NCI-H146 (cell line): ENCODE data around the gene SIGLEC1.

Experiments used
- DNase-seq: peaks from one replicate; lab custom pipeline; 2025; lab: John Stamatoyannopoulos, UW

The SIGLEC1 gene

DNA sequence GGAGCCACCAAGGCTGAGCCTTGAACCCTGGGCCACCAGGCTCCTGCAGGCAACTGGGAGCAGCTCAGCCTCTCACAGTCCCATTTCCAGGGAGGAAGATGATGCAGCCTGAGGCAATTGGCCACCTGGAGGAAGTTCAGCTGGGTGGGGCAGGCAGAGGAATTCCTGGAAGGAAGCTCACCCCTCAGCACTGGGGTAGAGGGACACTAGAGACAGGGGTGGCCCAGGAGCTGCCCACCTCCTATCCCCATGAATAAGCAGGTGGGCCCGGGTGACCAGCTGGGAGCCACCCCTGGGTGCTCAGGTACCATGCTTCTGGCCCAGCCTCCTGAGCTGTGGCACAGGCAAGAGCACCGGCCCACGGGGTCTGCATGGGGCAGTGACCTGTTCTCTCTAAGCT is 16.5 kb upstream of the SIGLEC1 start:
- no peak for DNase-seq

GRCh38 chr20:3728354-3728753 is 16.0 kb upstream of the SIGLEC1 start:
- no peak for DNase-seq

DNA sequence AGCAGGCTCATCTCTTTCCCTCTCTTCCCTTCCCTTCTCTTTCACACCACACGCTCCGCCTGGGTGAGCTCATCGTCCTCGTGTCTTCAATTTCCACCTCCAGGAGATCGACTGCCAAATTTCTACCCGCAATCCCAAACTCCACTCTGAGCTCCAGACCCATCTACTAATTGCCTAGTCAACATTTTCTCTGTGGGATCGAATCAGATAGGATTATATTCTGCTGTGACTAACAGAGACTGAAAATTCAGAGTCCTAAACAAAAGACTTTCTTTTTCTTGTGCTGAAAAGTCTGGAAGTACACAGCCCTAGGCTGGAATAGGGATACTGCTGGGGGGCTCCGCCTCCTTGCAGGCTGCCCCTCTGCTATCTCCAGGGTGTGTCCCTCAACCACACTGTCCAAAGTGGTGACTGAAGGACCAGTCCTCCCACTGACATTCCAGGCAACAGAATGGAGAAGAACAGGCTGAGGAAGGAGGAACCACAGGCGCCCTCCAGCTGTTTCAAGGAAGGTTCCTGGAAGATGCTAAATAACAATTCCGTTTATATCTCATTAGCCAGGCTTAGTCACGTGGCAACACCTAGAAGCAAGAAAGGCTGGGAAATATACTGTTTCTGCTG is 15.1 kb upstream of the SIGLEC1 start:
- no peak for DNase-seq

GRCh38 chr20:3724356-3724755 is 12.0 kb upstream of the SIGLEC1 start:
- DNase-seq: no peak

DNA sequence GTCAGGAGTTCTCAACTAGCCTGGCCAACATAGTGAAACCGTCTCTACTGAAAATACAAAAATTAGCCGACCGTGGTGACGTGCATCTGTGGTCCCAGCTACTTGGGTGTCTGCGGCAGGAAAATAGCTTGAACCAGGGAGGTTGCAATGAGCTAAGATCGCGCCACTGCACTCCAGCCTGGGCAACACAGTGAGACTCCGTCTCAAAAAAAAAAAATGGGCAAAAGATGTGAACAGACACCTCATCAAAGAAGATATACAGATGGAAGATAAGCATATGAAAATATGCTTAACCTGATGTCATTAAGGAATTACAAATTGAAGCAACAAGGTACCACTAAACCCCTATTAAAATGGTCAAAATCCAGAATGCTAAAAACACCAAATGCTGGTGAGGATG is 10.9 kb upstream of the SIGLEC1 start:
- DNase-seq: no peak

DNA sequence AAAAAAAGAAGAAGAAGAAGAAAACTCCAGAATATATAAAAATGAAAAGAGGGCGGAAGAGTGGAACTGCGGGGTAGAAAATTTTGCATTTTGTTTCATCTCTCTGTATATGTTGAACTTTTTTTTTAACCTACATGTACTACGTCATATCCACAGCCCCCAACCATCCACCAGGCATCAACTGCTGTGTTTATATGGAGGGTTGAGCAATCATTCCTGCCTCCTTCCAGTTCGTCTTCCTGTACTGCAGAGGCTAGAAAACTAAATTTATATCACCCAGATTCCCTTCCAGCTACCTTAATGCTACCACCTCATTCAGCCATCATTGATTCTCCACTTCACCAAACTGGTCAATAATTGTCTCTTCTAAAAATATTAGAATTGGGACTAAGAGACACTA is 9.5 kb upstream of the SIGLEC1 start:
- no peak for DNase-seq

DNA sequence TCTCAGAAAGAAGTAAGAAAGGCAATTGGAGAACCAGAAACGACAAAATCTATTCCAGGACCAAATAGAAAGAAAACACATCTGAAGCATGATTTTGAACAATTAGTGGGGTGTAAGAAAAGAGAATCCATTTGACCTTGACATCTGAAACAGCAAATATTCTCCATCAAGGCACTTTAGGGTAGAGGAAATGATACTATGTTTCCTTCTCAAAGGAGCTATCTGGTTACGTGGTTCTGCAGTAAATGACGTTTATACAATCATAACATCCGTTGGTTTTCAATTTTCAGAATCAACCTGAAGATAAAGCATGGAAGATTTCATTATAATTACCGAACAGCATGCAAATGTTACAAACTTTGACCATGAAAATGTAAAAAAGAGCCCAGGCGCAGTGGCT is 8.2 kb upstream of the SIGLEC1 start:
- DNase-seq: no peak

GRCh38 chr20:3720068-3720467 is 7.7 kb upstream of the SIGLEC1 start:
- DNase-seq: no peak

- no peak for DNase-seq
Measured at GRCh38 chr20:3719046-3719445, 6.6 kb upstream of the SIGLEC1 start.

GRCh38 chr20:3716195-3716834 is 3.9 kb upstream of the SIGLEC1 start:
- DNase-seq: peak; percentile 59

GRCh38 chr20:3714092-3714491 is 1.7 kb upstream of the SIGLEC1 start:
- DNase-seq: no peak

- no peak for DNase-seq
Measured at GRCh38 chr20:3711484-3711941, 887 bp downstream of the SIGLEC1 start.

DNA sequence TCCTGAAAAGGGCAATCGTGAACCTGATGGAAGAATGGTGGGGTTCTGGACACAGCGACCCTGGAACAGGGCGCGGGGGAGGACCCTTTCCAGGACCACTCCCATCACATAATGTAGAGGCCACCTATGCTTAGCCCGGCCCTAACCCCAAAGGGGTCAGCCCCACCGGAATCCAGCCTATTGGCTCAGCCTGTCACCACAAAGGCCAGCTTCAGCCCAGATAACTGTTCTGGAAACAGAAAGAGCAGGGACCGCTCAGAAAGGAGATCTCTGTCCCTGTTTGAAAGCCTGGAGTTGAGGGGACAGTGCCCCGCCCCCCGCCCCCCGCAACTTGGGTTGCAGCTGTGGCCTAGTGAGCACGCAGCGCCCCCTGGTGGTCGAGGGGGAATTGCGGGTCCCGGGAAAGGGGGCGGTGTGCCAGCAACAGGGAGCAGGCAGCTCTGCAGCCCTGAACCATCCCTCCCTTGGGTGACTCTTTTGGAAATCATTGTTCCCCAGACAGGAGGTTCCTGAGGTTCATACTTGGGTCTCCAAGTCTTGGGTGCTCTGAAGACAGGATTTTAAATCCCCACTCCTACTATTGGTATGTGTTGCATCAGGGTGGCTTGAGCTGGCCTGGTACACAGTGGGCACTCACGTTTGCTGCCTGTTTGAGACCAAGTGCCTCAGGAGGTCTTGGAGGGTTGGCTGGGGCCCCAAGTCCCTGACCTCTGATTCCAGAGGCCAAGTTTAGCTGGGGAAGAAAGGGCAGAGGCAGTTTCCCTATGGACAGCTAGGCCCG is 1.5 kb downstream of the SIGLEC1 start:
- peak; percentile 49 for DNase-seq

DNA sequence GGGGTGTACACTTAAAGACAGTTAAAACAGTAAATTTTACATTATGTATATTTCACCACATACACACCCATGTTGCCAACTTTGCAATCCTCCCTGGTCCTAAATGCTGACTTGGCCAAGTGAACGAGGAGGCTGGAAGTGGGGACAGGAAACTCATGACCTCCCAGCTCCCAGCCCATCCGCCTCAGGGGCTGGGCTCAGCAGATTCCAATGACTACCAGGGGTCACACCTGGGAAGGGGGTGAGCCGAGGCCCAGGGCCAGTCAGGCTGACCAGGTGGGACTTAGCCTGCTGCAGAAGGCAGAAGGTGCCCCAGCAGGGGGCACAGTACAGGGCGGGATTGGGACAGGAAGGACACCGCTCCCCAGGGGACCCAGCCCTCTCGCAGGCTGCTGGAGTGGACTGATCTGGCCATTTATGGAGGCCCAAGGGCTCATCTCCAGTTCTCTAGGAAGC is 2.4 kb downstream of the SIGLEC1 start:
- DNase-seq: peak; percentile 52

- no peak for DNase-seq
Measured at GRCh38 chr20:3707508-3707899, 4.9 kb downstream of the SIGLEC1 start.

- no peak for DNase-seq
Measured at GRCh38 chr20:3706774-3707507, 5.5 kb downstream of the SIGLEC1 start.

DNA sequence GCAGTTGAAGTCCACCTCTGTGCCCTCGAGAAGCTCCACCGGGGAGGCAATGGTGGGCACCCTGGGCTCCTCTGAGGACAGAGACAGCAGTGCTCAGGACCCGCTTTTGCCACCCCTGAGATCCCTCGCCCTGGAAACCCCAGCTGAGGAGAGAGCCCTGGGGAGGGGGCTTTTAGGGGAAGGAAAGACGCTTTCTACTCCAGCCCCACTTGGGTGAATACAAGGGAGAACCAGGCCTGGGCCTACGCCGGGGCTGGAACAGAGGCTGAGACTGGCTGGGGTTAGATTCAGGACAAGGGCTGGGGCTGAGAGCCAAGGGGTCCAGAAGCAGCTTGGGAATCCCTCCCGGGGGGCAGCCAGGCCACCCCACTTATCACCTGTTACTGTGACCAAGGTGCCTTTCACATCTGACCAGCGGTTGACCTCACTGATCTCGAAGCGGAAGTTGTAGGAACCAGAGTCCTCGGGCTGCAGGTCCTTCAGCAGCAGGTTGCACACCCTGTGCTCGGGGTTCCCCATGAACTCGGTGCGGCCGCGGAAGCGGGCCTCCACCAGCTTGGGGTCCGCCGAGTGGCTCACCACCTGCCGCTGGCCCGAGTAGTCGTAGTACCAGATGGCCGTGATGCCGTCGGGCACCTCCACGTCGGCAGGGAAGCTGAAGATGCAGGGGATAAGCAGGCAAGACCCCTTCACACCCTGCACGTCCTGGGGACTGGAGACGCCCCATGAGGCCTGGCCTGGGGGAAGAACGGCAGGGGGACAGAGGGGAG is 6.2 kb downstream of the SIGLEC1 start:
- DNase-seq: no peak

DNA sequence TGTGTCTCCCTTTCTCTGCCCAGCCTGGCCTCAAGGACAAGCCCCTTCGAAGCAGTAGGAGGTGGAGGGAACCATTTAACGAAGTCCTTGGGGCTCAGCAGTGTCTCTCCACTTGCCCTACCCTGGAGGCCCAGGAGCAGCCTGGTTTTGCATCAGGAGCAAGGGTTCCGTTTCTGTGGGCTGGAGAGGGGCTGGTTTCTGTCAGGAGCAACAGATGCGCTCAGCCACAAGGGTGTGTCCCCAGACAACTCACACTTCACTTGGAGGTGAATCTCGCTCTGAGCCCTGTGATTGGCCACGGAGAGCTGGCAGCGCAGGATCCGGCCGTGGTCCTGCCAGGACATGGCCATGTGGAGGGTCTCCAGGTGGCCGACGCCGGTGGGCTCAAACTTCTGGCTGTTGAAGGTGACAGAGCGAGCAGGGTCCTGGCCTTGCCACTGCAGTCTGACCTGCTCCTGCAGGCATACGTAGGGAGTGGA is 6.9 kb downstream of the SIGLEC1 start:
- no peak for DNase-seq

DNA sequence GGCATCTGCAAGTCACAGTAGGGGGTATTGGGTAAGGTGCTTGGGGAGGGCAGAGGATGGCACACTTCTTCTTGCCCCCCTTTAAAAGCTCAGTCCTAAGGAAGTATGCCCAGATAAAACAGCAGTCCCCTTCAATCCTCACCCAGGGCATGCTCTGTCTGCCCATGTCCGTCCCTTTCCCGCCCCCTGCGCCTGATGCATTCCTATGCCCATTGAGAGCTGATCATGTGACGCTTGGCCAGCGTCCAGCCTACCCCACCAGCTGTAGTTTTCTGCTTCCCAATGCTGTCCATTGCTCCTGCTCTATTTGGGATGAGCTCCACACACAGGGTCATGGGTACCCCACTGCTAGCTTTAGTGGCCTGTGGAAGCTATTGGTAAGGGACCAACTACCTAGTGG is 8.3 kb downstream of the SIGLEC1 start:
- no peak for DNase-seq

- no peak for DNase-seq
Measured at GRCh38 chr20:3702611-3703391, 9.6 kb downstream of the SIGLEC1 start.
